Muscle of back (tissue), 11 donors: Measurements from ENCODE around the gene TMEM89. TPM values are rescaled to one million over a fixed set of nuclear protein-coding genes. Genes with fewer than 3 reads are reported as not detected.

Experiments used
- DNase-seq, 3 donors: peaks; one replicate each; pipeline versions ENCODE4 v3.0.0 to v3.0.0-alpha.2; 2013
- polyA plus RNA-seq, 10 donors: library from polyadenylated mRNA; unstranded; fragments of 120-200 nt; gene quantifications; one replicate each; pipeline ENCODE4 v1.2.1, GENCODE V29; 2013; ENCODE audit not compliant: insufficient read length in 10 of 10

Gene TMEM89
- polyA plus RNA-seq, 10 donors = not detected

DNA sequence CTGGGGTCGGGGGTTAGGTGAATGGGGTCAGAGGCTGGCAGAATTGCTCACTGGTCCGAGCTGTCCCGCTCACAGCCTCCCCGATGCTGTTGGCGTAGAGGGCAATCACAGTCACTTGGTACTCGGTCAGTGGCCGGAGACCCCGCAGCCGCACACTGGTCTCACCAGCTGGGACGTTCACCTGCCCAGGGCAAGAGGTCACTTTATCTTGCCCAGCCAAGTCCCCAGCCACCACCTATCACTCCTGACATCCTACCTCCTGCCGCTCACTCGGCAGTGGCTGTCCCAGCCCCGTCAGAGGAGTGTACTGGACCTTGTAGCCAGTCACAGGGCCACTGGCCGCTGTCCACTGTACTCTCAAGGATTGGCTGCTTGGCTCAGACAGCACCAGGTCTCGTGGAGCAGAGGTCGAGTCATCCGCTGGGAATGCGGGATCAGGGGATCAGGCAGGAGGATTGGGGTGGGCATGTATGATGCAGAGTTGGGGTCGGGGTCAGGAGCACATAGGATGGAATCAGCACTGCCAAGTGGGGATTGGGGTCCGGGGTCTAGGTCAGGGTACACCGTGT is 29.0 kb downstream of the TMEM89 start:
- no peak for DNase-seq

DNA sequence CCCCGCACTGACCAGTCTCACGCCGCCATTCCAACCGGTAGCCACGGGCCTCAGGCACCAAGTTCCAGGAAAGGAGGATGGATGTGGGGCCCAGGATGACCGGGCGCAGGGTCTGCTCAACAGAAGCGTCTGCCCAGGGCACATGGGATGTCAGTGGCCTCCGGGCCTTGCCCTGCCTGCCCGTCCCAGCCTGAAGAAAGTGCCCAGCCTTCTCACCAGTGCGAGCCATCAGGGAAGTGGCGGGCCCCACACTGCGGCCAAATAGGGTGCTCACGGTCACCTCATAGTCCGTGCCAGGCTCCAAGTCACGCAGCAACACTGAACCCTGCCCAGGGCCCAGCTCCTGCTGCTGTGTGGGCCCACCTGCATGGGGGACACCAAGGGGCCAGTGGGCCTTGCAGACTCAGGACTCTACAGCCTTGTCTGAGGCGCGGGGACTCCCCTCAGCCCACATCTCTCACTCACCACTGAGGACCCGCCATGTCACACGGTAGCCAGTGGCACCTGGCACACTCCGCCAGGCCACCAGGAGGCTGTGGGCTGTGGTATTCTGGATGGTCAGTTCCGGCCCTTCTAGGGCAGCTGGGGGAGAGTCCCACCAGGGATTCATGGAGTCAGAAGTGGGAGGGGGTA is 29.6 kb downstream of the TMEM89 start:
- DNase-seq = no peak

DNA sequence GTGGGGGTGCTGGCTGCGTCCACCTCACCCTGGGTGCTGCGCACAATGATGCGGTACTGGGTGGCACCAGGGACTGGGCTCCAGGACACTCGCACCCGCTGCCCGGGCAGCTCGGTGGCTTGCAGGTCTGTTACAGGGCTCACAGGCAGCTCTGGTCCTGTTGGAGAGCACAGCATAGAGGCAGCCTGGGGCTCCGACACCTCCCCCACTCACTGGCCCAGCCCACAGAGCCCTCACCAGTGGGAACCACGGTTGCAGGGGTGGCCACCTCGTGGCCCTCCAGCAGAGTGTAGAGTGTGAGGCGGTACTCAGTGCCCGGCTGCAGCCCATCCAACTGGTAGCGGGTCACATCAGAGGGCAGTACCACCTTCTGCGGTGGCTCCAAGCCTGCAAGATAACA is 30.1 kb downstream of the TMEM89 start:
- no peak for DNase-seq

DNA sequence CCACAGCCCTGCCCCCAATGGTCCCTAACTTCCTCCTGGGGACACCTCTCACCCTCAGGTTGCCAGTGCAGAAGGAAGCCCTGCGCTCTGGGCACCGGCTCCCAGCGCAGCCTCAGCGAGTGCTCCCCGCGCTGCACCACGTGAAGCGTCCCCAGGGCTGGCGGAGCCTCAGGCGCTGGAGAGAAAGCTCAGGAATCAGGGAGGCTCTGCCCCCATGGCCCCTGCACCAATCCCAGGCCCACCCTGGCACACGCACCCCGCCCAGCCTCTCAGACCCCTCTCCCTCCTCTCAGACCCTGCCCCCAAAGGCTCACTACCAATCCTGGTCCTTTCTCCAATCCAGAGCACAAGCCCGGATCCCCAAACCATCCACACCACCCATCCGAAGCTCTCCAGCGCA is 33.3 kb downstream of the TMEM89 start:
- DNase-seq = no peak

DNA sequence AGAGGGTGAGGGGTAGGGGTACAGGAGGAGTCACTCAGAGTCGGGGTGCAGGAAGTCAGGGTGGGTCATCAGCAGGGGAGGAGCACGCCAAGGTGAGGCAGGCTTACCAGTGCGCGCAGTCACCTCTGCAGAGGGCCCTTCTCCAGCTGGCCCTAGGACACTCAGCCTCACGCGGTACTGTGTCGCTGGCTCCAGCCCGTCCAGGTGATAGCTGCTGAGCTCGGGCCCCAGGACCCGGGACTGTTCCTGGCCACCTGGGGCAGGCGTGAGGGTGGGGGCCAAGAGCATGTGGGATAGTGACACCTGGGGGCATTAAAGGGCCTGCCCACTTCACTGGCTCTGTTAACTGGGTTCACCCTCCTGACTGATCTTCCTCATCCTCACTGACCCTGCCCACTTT is 33.9 kb downstream of the TMEM89 start:
- no peak for DNase-seq

DNA sequence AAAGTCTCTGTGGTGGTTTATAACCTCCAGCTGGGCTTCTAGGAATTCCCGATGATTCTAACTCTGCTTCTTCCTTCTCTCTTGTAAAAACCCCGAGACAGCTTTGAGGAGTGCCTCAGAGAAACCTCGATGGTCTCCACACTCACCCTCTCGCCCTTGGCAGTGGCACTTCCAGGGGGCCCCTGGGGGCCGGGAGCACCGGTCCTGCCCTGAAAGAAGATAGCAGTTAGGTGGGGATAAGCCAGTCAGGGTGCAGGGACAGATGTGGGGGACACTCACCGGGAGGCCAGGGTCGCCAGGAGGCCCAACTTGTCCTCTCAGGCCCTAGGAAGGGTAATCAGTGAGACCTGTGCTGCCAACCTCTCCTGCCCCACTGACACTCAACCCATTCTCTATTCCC is 36.2 kb downstream of the TMEM89 start:
- no peak for DNase-seq

DNA sequence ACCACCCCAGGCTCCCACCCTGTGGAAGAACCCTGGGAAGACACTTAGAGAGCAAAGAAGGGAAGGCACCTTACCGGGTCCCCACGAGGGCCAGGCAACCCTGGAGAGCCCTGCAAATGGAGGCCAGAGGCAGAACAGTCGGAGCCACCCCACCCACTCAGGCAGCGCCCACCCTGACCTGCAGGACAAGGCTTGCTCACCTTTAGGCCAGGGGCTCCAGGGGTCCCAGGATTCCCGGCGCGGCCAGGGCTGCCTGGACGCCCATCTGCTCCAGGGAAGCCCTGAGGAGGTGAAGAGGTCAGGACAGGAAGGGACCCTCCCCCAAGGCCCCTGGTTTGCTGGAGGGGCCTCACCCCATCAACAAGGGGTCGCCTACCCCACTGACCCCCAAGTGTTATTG is 36.7 kb downstream of the TMEM89 start:
- no peak for DNase-seq

DNA sequence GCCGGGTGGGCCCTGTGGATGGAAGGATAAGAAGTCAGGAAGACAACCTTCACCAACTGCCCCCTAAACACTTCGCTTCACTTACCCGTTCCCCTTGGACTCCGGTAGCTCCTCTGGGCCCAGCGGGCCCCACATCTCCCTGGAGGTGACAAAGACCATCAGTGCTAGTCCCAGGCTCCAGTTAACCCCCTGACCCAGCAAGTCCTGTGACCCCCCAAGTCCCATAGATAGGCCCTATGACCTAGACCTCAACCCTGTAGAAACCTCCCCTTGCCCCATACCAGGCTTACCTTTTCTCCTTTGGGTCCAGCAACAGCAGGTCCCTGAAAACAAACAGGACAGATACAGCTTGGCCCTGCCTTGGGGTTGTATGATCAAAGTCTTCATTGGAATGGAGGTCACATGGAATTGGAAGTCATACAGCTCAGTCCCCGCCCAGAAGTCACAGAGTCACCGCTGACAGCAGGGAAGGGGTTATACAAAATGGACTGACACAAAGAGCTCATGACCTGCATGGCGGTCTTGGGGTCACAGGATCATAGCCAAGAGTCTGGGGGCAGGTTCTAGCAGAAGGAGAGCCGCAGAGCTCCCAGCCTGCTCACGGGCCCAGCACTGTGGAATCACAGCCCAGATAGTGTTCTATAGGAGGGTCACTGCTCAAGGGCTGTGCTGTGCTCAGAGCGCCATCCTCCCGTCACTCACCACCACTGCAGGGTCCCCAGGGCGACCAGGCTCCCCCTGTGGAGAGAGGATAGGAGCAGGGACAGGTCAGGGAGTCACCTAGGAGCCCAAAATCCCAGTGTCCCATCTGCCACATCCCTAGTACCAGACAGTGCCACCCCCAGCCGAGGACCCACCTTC is 39.7 kb downstream of the TMEM89 start:
- DNase-seq = no peak

DNA sequence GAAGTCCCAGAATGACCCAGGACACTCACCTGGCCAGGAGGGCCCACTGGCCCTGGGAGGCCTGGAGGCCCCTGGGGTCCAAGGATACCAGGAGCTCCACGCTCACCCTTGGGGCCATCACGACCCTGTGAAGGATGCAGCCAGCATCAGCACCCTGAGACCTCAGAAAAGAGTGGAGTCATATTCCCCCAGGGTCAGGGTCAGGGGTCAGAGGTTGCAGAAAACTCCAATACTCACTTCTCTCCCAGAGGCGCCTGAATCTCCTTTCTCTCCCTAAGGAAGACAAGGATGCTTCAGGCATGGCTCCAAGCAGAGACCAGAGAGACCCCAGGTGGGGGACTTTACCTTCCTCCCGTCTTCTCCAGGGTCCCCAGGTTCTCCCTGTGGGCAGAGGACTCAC is 44.9 kb downstream of the TMEM89 start:
- DNase-seq = no peak

DNA sequence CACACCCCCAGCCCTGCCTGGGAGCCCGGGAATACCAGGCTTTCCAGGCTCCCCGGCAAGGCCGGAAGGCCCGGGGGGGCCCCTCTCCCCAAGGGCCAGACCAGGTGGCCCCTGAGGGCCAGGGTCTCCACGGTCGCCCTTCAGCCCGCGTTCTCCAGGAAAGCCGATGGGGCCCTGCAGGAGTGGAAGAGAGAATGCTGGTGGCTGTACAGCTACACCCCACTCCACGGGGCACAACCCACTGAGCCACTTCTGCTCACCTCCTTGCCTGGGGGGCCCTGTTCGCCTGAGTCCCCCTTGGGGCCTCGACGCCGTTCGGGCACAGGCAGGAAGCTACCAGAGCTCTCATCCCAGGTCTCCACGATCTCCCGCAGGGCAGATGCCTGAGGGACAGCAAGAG is 46.2 kb downstream of the TMEM89 start:
- DNase-seq = no peak

DNA sequence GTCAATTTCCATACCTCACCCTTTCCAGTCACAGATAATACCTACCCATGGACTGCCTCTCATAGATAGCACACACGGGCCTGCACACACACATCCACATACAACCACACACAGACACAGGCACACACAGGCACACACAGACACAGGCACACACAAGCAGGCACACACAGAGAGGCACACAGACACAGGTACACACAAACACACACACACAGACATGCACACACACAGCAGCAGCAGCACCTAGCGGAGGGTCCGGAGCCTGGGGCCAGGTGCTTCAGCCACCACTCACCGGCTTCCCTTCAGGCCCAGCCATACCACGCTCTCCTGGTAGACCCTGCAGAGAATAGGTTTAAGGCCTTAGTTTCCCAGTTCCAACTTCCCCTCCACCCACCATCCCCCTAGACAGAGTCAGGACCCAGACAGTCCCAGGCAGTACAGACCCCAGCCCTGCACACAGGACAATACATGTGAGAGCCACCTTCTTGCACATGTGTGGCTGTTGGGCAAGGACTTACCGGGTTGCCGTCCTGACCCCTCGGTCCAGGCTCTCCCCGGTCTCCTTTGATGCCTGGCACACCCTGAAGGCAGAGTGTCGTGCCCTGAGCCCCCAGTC is 47.5 kb downstream of the TMEM89 start:
- DNase-seq = no peak

DNA sequence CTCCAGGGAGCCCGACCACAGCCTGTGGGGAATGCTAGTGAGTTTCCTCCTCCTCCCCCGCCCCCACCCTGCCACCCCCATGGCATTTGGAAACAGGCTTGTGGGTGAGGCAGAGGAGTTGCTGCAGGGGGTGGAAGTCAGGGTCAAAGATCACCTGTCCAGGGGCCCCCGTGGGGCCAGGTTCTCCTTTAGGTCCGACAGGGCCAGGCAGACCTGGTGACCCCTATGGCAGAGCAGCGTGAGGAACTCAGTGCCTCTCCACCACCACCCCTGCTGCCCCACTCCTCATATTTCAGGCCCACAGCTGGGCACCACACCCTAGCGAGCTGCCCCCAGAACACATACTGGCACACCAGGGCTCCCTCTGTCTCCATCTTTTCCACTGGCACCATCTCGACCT is 49.1 kb downstream of the TMEM89 start:
- DNase-seq = no peak

DNA sequence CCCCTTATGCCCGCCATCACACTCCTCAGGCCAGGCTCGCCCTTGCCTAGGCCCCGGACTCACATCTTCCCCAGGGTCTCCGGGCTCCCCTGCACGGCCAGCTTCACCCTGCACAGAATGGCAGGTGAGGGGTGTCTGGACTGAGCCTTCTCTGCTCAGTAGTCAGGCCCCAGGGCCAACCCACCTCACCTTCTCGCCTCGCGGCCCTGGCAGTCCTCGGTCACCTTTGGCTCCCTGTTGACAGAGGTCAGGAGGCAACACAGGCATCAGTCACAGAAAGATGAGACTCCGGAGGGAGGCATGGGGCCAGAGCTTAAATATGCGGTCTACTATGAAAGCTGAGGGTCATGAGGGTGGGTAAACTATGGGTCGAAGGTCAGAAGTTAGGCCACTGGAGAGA is 49.6 kb downstream of the TMEM89 start:
- no peak for DNase-seq

Other genes starting within 250 kb of the TMEM89 start
- gene FBXW12, start 249.6 kb downstream of the TMEM89 start, polyA plus RNA-seq = under 1 TPM in 5 of 10 donors, not detected in 5; 0.11 to 0.43 (median 0.20) TPM
- gene PLXNB1, start 191.7 kb downstream of the TMEM89 start, polyA plus RNA-seq = 10 to 100 TPM; 11.4 to 33.0 (median 20.0) TPM
- gene CCDC51, start 181.7 kb downstream of the TMEM89 start, polyA plus RNA-seq = 10 to 100 TPM in 8 of 10 donors, 1 to 10 TPM in 2; 9.2 to 15.2 (median 11.3) TPM
- 100 to 1,000 TPM; 146 to 239 (median 178) TPM for gene TMA7, start 181.5 kb downstream of the TMEM89 start, polyA plus RNA-seq
- 1 to 10 TPM; 6.4 to 9.8 (median 7.9) TPM for gene ATRIP, start 175.0 kb downstream of the TMEM89 start, polyA plus RNA-seq
- gene SHISA5, start 117.6 kb downstream of the TMEM89 start, polyA plus RNA-seq = 10 to 100 TPM; 54.3 to 89.5 (median 70.3) TPM
- gene PFKFB4, start 65.0 kb downstream of the TMEM89 start, polyA plus RNA-seq = 1 to 10 TPM; 3.1 to 5.6 (median 4.5) TPM
- 1 to 10 TPM in 1 of 10 donors, under 1 TPM in 3, not detected in 6; 0.16 to 1.1 (median 0.49) TPM for gene UCN2, start 58.0 kb downstream of the TMEM89 start, polyA plus RNA-seq
- 10 to 100 TPM in 3 of 10 donors, 1 to 10 TPM in 7; 3.2 to 54.8 (median 5.4) TPM for gene COL7A1, start 26.4 kb downstream of the TMEM89 start, polyA plus RNA-seq
- 100 to 1,000 TPM; 161 to 187 (median 177) TPM for gene UQCRC1, start 12.1 kb downstream of the TMEM89 start, polyA plus RNA-seq
- gene SLC26A6, start 13.7 kb upstream of the TMEM89 start, polyA plus RNA-seq = 10 to 100 TPM in 3 of 10 donors, 1 to 10 TPM in 7; 6.2 to 14.1 (median 8.5) TPM
- gene CELSR3, start 41.1 kb upstream of the TMEM89 start, polyA plus RNA-seq = 1 to 10 TPM in 1 of 10 donors, under 1 TPM in 9; 0.35 to 1.2 (median 0.66) TPM
- gene NCKIPSD, start 64.1 kb upstream of the TMEM89 start, polyA plus RNA-seq = 10 to 100 TPM in 1 of 10 donors, 1 to 10 TPM in 9; 5.9 to 11.2 (median 7.8) TPM
- gene IP6K2, start 95.5 kb upstream of the TMEM89 start, polyA plus RNA-seq = 100 to 1,000 TPM in 1 of 10 donors, 10 to 100 TPM in 9; 57.4 to 114 (median 77.8) TPM
- 10 to 100 TPM; 30.2 to 47.0 (median 38.9) TPM for gene PRKAR2A, start 226.1 kb upstream of the TMEM89 start, polyA plus RNA-seq